ENCODE data around the gene OCA2. TPM values are rescaled to one million over a fixed set of nuclear protein-coding genes. Genes with fewer than 3 reads are reported as not detected.

The OCA2 gene
- total and polyA plus RNA-seq, 2 of the 4 experiments (the other 2 are of a cell fraction) = under 0.01 to 0.03 TPM

DNA sequence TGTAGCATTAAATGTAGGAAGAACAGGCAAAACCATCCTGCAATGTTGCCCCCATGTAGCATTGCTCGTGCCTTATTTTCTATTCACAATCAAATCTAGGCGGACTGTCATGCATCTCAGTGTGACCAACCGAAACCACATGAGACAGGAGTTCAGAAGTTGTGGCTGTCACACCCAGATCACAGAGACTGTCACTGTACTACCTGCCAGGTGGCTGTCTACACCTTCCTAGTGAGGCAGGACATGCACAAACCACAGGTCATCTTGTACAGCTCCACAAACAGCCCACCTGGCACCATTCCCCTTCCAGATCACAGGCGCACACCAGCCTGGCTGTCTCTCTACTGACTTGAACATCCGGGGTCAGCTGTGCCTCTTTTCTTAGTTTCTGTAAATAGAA lies 392.8 kb downstream of the OCA2 start:
- Histone ChIP-seq H4K20me1 (ENCODE audit: insufficient read depth, low read length) (no peaks in the 10 kb centered on the region), H2BK20ac (ENCODE audit: low read depth, low read length) (no peak overlapping the region), H4K8ac (ENCODE audit: low read depth in 2 of 2, low read length in 2 of 2) (no peak overlapping the region), H3K9ac (ENCODE audit: low read depth, low read length) (no peak overlapping the region), H4K91ac (ENCODE audit: insufficient read depth, low read depth, low read length) (no peak overlapping the region), H3K4me1 (ENCODE audit: control insufficient read depth, insufficient read depth, low read length) (no peaks in the 10 kb centered on the region), H2BK120ac (ENCODE audit: low read depth, low read length) (no peak overlapping the region), H3K27ac (ENCODE audit: insufficient read depth, low read length) (no peak overlapping the region), H4K5ac (ENCODE audit: low read depth, low read length) (no peak overlapping the region), H3K23ac (ENCODE audit: low read depth, low read length) (no peak overlapping the region), H2AFZ (replicated peaks; ENCODE audit: low read length, poor library complexity) (no peak overlapping the region), H2BK15ac (ENCODE audit: low read depth, low read length) (no peak overlapping the region), H3K18ac (ENCODE audit: low read depth, low read length) (no peak overlapping the region), H3K56ac (ENCODE audit: extremely low read depth, insufficient read depth, low read length) (no peak overlapping the region), H3K4me3 (ENCODE audit: insufficient read depth, low read depth, low read length) (no peak overlapping the region), H3K4me2 (ENCODE audit: low read depth, low read length) (no peak overlapping the region), H2AK9ac (replicated peaks; ENCODE audit: low read depth, low read length, poor library complexity) (no peak overlapping the region), H2AK5ac (ENCODE audit: low read depth, low read length) (no peak overlapping the region), H3K9me1 (ENCODE audit: insufficient read depth, low read length) (no peaks in the 10 kb centered on the region), H3K27me3 (ENCODE audit: control insufficient read depth, insufficient read depth, low read length) (no peaks in the 10 kb centered on the region), H3K79me1 (ENCODE audit: low read depth in 1 of 2, low read length in 2 of 2) (no peaks in the 10 kb centered on the region), H3K4ac (ENCODE audit: low read depth, low read length) (no peak overlapping the region), H3K36me3 (ENCODE audit: control insufficient read depth, insufficient read depth, low read length) (no peaks in the 10 kb centered on the region), H3K14ac (replicated peaks; ENCODE audit: low read depth, low read length) (no peak overlapping the region), H2BK5ac (ENCODE audit: low read depth, low read length, poor library complexity, severe bottlenecking) (no peak overlapping the region), H3K9me3 (ENCODE audit: control insufficient read depth, insufficient read depth, low read length) (peaks cover 29% of the 10 kb centered on the region)
- intact Hi-C loops (cut with micrococcal nuclease) = no loop called here
- BruUV-seq (replicated peaks) = no TSS peak
- CTCF ChIA-PET = no interaction called here
- DNase-seq = no peak
- no peak for TF ChIP-seq RAD21 (IDR thresholded peaks at IDR 0.05; ENCODE audit: low read length)
- TF ChIP-seq USF2 (IDR thresholded peaks at IDR 0.05; ENCODE audit: low read depth, low read length) = no peak
- TF ChIP-seq RCOR1 (IDR thresholded peaks at IDR 0.05; ENCODE audit: insufficient replicate concordance, low read length) = no peak
- TF ChIP-seq NFE2L2 (IDR thresholded peaks at IDR 0.05; ENCODE audit: low read depth, low read length) = no peak
- no peak for TF ChIP-seq CEBPB (IDR thresholded peaks at IDR 0.05; ENCODE audit: low read depth, low read length)
- TF ChIP-seq CTCF (conservative IDR thresholded peaks at IDR 0.05; ENCODE audit: low read depth, low read length) = no peak
- TF ChIP-seq MAFK (IDR thresholded peaks at IDR 0.05; ENCODE audit: low read depth, low read length) = no peak
- no peak for TF ChIP-seq BHLHE40 (IDR thresholded peaks at IDR 0.05; ENCODE audit: low read depth, low read length)
- TF ChIP-seq ELK1 (IDR thresholded peaks at IDR 0.05; ENCODE audit: borderline replicate concordance, low read depth, low read length) = no peak
- TF ChIP-seq POLR2A (IDR thresholded peaks at IDR 0.05; ENCODE audit: low read depth, low read length) = no peak
- no peak for TF ChIP-seq MXI1 (IDR thresholded peaks at IDR 0.05; ENCODE audit: borderline replicate concordance, low read depth, low read length)
- no peak for TF ChIP-seq RFX5 (IDR thresholded peaks at IDR 0.05; ENCODE audit: low read depth, low read length)
- dilution Hi-C loops (cut with HindIII; ENCODE audit: low sequenced_read_pairs, unreplicated experiment) = no loop called here
- POLR2A ChIA-PET (ENCODE audit: unreplicated experiment) = no interaction called here
- in situ Hi-C loops (cut with MboI; ENCODE audit: low sequenced_read_pairs) = no loop called here
- WGBS, 2 experiments (ENCODE audit: extremely low coverage in 2 of 2, insufficient read length in 1 of 2) = 92% methylated on average over 2 of the region's 5 CpGs; no CpG with 5 or more reads in 1 of the 2 experiments
- no peak for ATAC-seq (ENCODE audit: low read depth)

Measured in IMR-90 (cell line).